OCI-LY3 (cell line): ENCODE results near the gene LYPD4.

Experiments
- EZH2phosphoT487 ChIP-seq: fragments of 200-600 bp; shearing (Covaris generic); IDR thresholded peaks from 2 replicates; pipeline ENCODE4 v1.6.1; 2018; ENCODE audit warnings: antibody characterized with exemption, mixed run types, low read depth
- TF ChIP-seq, protein P1 (sequence below): fragments of 200-600, 300-600 bp; sonication (generic); IDR thresholded peaks from 2 replicates; pipeline ENCODE4 v1.5.1; 2014; ENCODE audit warnings: antibody characterized with exemption, low read length, low read depth

- TF ChIP-seq, protein P1, sequence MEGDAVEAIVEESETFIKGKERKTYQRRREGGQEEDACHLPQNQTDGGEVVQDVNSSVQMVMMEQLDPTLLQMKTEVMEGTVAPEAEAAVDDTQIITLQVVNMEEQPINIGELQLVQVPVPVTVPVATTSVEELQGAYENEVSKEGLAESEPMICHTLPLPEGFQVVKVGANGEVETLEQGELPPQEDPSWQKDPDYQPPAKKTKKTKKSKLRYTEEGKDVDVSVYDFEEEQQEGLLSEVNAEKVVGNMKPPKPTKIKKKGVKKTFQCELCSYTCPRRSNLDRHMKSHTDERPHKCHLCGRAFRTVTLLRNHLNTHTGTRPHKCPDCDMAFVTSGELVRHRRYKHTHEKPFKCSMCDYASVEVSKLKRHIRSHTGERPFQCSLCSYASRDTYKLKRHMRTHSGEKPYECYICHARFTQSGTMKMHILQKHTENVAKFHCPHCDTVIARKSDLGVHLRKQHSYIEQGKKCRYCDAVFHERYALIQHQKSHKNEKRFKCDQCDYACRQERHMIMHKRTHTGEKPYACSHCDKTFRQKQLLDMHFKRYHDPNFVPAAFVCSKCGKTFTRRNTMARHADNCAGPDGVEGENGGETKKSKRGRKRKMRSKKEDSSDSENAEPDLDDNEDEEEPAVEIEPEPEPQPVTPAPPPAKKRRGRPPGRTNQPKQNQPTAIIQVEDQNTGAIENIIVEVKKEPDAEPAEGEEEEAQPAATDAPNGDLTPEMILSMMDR: no peak
- TF ChIP-seq EZH2phosphoT487: no peak
Observed at GRCh38 chr19:41879080-41879479, 34.6 kb upstream of the LYPD4 start.
